ENCODE results near the gene PSMB10.
A peak's percentile ranks its signal among the peaks of the same experiment; 100 is the strongest.
"Not testable (repeated sequence)": the region's sequence is repeated elsewhere in the genome, so short reads cannot be mapped to it uniquely, and the experiment has no call there.

The PSMB10 gene

DNA sequence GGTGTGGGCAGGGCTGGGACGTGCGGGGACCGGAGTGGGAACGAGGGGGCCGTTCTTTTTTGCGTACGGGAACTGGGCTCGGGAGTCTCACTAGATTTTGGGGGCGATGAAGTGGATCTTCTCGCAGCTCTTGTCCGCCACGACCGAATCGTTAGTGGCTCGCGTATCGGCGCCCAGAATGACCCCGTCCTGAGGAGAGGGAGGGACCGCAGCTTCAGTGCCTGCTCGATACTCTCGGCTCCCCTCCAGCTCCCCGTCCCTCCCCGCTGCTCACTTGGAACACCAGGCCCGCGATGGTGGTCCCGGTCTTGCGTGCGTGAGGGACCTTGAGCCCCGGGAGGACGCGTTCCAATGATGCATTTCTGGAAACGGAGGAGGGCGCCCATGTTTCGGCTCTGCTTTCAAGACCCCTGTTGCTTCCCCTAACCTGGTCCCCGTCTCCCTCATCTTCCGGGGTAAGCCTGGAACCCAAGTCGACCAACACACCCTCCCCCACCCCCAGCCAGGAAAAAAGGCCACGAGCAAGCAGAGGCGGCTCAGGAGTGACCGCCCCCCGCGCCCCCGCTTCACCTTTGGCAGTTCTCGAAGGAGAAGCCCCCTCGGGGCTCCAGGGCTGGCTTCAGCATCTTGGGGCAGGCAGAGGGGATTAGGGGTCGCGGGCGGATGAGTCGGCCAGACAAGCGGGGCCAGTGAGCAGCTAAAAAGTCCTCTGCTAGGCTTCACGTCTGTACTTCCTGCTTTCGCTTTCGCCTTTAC is at the start of gene PSMB10:
TSS of gene PSMB10 (minus strand) at position 727 of the 756 bp plus-strand sequence. CDS start at position 626, 101 bp downstream.
- Histone ChIP-seq H3K27me3 (ENCODE audit: control insufficient read depth, insufficient read depth, low read length) (no peaks in the 10 kb centered on the region), H3K36me3 (ENCODE audit: control insufficient read depth, insufficient read depth, low read length) (peaks cover 3% of the 10 kb centered on the region), H3K4me3 (ENCODE audit: low read length) (peak within 1 kb of the TSS; percentile 79), H3K9ac (ENCODE audit: low read length) (peak within 1 kb of the TSS; percentile 58), H3K4me1 (ENCODE audit: control insufficient read depth, insufficient read depth, low read length) (peaks cover 9% of the 10 kb centered on the region), H3K27ac (ENCODE audit: low read depth, low read length) (peak within 1 kb of the TSS; percentile 81)

GRCh38 chr16:67982011-67982696 is 45.5 kb upstream of the PSMB10 start:
- H3K27ac ChIP-seq (ENCODE audit: low read depth, low read length), result no peak overlapping the region
- no peaks in the 10 kb centered on the region for H3K4me1 ChIP-seq (ENCODE audit: control insufficient read depth, insufficient read depth, low read length)
- H3K27me3 ChIP-seq (ENCODE audit: control insufficient read depth, insufficient read depth, low read length), result no peaks in the 10 kb centered on the region
- H3K4me3 ChIP-seq (ENCODE audit: low read length), result no peak overlapping the region
- no peak overlapping the region for H3K9ac ChIP-seq (ENCODE audit: low read length)
- no peaks in the 10 kb centered on the region for H3K36me3 ChIP-seq (ENCODE audit: control insufficient read depth, insufficient read depth, low read length)

GRCh38 chr16:67979955-67980678 is 43.5 kb upstream of the PSMB10 start, which contains the start of gene DPEP3:
TSS of gene DPEP3 (minus strand) at chr16:67980499. CDS start at chr16:67980380, 119 bp downstream.
- no peak within 1 kb of the TSS for H3K4me3 ChIP-seq (ENCODE audit: low read length)
- H3K9ac ChIP-seq (ENCODE audit: low read length), result no peak within 1 kb of the TSS
- no peak within 1 kb of the TSS for H3K27ac ChIP-seq (ENCODE audit: low read depth, low read length)
- no peaks in the 10 kb centered on the region for H3K27me3 ChIP-seq (ENCODE audit: control insufficient read depth, insufficient read depth, low read length)
- no peaks in the 10 kb centered on the region for H3K4me1 ChIP-seq (ENCODE audit: control insufficient read depth, insufficient read depth, low read length)
- no peaks in the 10 kb centered on the region for H3K36me3 ChIP-seq (ENCODE audit: control insufficient read depth, insufficient read depth, low read length)

- Histone ChIP-seq H3K4me3 (ENCODE audit: low read length) (no peak overlapping the region), H3K9ac (ENCODE audit: low read length) (no peak overlapping the region), H3K27ac (ENCODE audit: low read depth, low read length) (no peak overlapping the region), H3K36me3 (ENCODE audit: control insufficient read depth, insufficient read depth, low read length) (no peaks in the 10 kb centered on the region), H3K27me3 (ENCODE audit: control insufficient read depth, insufficient read depth, low read length) (no peaks in the 10 kb centered on the region), H3K4me1 (ENCODE audit: control insufficient read depth, insufficient read depth, low read length) (no peaks in the 10 kb centered on the region)
Observed at GRCh38 chr16:67977469-67978227, 41.0 kb upstream of the PSMB10 start.

- no peak overlapping the region for H3K9ac ChIP-seq (ENCODE audit: low read length)
- no peaks in the 10 kb centered on the region for H3K27me3 ChIP-seq (ENCODE audit: control insufficient read depth, insufficient read depth, low read length)
- no peak overlapping the region for H3K27ac ChIP-seq (ENCODE audit: low read depth, low read length)
- no peaks in the 10 kb centered on the region for H3K4me1 ChIP-seq (ENCODE audit: control insufficient read depth, insufficient read depth, low read length)
- no peaks in the 10 kb centered on the region for H3K36me3 ChIP-seq (ENCODE audit: control insufficient read depth, insufficient read depth, low read length)
- no peak overlapping the region for H3K4me3 ChIP-seq (ENCODE audit: low read length)
Observed at GRCh38 chr16:67977005-67977404, 40.4 kb upstream of the PSMB10 start.

- Histone ChIP-seq H3K9ac (ENCODE audit: low read length) (no peak overlapping the region), H3K36me3 (ENCODE audit: control insufficient read depth, insufficient read depth, low read length) (no peaks in the 10 kb centered on the region), H3K27me3 (ENCODE audit: control insufficient read depth, insufficient read depth, low read length) (no peaks in the 10 kb centered on the region), H3K27ac (ENCODE audit: low read depth, low read length) (no peak overlapping the region), H3K4me1 (ENCODE audit: control insufficient read depth, insufficient read depth, low read length) (no peaks in the 10 kb centered on the region), H3K4me3 (ENCODE audit: low read length) (no peak overlapping the region)
Observed at GRCh38 chr16:67976205-67976604, 39.6 kb upstream of the PSMB10 start.

GRCh38 chr16:67975321-67976105 is 38.9 kb upstream of the PSMB10 start:
- Histone ChIP-seq H3K9ac (ENCODE audit: low read length) (no peak overlapping the region), H3K27me3 (ENCODE audit: control insufficient read depth, insufficient read depth, low read length) (no peaks in the 10 kb centered on the region), H3K36me3 (ENCODE audit: control insufficient read depth, insufficient read depth, low read length) (no peaks in the 10 kb centered on the region), H3K4me1 (ENCODE audit: control insufficient read depth, insufficient read depth, low read length) (no peaks in the 10 kb centered on the region), H3K27ac (ENCODE audit: low read depth, low read length) (no peak overlapping the region), H3K4me3 (ENCODE audit: low read length) (no peak overlapping the region)

DNA sequence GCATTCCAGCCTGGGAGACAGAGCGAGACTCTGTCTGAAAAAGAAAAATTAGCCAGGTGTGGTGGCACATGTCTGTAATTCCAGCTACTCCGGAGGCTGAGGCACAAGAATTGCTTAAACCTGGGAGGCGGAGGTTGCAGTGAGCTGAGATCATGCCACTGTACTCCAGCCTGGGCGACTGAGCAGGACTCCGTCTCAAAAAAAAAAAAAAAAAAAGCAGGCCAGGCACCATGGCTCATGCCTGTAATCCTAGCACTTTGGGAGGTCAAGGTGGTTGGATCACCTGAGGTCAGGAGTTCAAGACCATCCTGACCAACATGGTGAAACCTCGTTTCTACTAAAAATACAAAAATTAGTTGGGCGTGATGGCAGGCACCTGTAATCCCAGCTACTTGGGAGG is 35.6 kb upstream of the PSMB10 start:
- not testable (repeated sequence) for H3K4me3 ChIP-seq (ENCODE audit: low read length); H3K36me3 ChIP-seq (ENCODE audit: control insufficient read depth, insufficient read depth, low read length); H3K9ac ChIP-seq (ENCODE audit: low read length); H3K27me3 ChIP-seq (ENCODE audit: control insufficient read depth, insufficient read depth, low read length); H3K4me1 ChIP-seq (ENCODE audit: control insufficient read depth, insufficient read depth, low read length); H3K27ac ChIP-seq (ENCODE audit: low read depth, low read length)

DNA sequence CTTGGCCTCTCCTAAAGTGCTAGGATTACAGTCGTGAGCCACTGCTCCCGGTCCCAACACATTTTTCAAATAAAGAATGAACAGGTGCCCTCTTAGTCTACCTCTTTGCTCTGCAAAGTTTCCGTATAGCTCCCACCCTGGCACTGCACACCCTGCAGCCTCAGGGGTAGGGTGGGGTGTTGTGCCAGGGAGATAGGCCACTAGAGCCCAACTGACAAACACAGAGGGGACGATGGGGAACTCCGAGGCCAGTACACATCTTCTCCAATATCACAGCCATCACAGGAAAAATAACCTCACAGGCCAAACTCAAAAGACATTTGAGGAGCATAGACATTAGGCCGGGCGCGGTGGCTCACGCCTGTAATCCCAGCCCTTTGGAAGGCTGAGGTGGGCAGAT is 34.5 kb upstream of the PSMB10 start:
- no peak overlapping the region for H3K27ac ChIP-seq (ENCODE audit: low read depth, low read length)
- H3K27me3 ChIP-seq (ENCODE audit: control insufficient read depth, insufficient read depth, low read length), result peaks cover 3% of the 10 kb centered on the region
- no peak overlapping the region for H3K4me3 ChIP-seq (ENCODE audit: low read length)
- H3K4me1 ChIP-seq (ENCODE audit: control insufficient read depth, insufficient read depth, low read length), result peaks cover 12% of the 10 kb centered on the region
- H3K9ac ChIP-seq (ENCODE audit: low read length), result no peak overlapping the region
- H3K36me3 ChIP-seq (ENCODE audit: control insufficient read depth, insufficient read depth, low read length), result no peaks in the 10 kb centered on the region

DNA sequence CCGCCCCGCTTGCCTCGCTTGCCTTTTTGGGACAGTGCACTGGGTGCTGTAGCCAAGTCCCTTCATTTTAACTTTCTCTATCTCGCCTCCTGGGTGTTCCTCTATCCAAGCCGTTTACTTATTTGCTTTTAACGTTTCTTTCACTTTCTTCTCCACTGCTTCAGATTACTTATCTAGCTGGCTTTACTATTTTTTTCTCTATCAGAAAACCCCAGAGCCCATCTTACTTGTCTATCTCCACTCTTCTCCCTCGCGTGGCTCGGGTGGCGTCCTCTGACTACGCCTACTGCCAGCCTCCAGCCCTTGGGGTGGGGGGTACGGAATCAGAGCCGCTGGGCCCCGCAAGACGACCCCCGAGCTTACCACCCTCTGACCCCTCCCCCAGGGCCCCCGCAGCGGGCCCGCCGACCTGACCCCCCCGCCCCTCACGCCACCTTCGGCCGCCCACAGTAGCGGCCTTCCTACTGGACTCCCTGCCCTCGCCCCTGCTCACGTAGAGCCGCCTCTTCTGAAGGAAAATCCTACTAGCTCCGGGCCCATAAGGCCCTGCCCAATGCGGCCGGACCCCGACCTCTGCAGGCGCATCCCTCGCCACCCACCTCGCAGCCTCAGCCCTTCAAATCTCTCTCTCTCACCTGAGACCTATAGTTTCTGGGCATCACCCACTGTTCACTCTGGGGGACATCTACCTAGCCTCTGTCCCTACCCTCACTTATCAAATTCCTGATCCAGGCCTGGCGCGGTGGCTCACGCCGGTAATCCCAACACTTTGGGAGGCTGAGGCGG is 32.8 kb upstream of the PSMB10 start:
- Histone ChIP-seq H3K27ac (ENCODE audit: low read depth, low read length) (peak overlapping the region; percentile 98), H3K9ac (ENCODE audit: low read length) (peak overlapping the region; percentile 57)

More for the DNA sequence above, 32.8 kb upstream of the PSMB10 start:
- Histone ChIP-seq H3K36me3 (ENCODE audit: control insufficient read depth, insufficient read depth, low read length) (no peaks in the 10 kb centered on the region), H3K4me1 (ENCODE audit: control insufficient read depth, insufficient read depth, low read length) (peaks cover 18% of the 10 kb centered on the region), H3K4me3 (ENCODE audit: low read length) (peak overlapping the region; percentile 86), H3K27me3 (ENCODE audit: control insufficient read depth, insufficient read depth, low read length) (peaks cover 3% of the 10 kb centered on the region)
